H1 (cell line): ENCODE data around the gene SHANK1. TPM values are rescaled to one million over a fixed set of nuclear protein-coding genes. Genes with fewer than 3 reads are reported as not detected.

Source experiments
- CTCF ChIA-PET: fragments of 300-600 bp; sonication (Branson Sonifier 250); formaldehyde crosslinking; loops from one replicate; lab custom pipeline; 2021; ENCODE audit not compliant: partially characterized antibody; lab: Charles Lee
- POLR2A ChIA-PET: fragments of 300-600 bp; sonication (Branson Sonifier 250); formaldehyde crosslinking; loops from one replicate; lab custom pipeline; 2021; ENCODE audit warnings: inconsistent platforms; ENCODE audit not compliant: partially characterized antibody; lab: Charles Lee
- DNase-seq, 2 experiments: peaks; one replicate each; pipeline versions ENCODE4 v3.0.0 to v3.0.0-alpha.2; 2010 to 2022; ENCODE audit warnings: low spot score in 2 of 2, low read depth in 1 of 2, mixed read lengths in 1 of 2
- FAIRE-seq: peaks from 2 replicates; lab custom pipeline; 2011; peaks lifted over from hg19 to GRCh38; lab: Jason Lieb, UNC
- H2AFZ ChIP-seq: 2 replicates; pipeline ENCODE4 v1.8.1; 2012; ENCODE audit warnings: low read length, inconsistent platforms
- H2AK5ac ChIP-seq: 2 replicates; pipeline ENCODE4 v1.6.1; 2013; ENCODE audit warnings: low read depth, low read length
- H2BK120ac ChIP-seq: replicated peaks from 2 replicates; pipeline ENCODE3; 2013; ENCODE audit warnings: low read depth, low read length, inconsistent platforms
- H2BK12ac ChIP-seq: 2 replicates; pipeline ENCODE4 v1.6.1; 2013; ENCODE audit warnings: low read depth, low read length
- H2BK15ac ChIP-seq: 2 replicates; pipeline ENCODE4 v1.6.1; 2013; ENCODE audit warnings: low read length
- H2BK20ac ChIP-seq: 2 replicates; pipeline ENCODE4 v1.6.1; 2013; ENCODE audit warnings: low read length
- H2BK5ac ChIP-seq: 2 replicates; pipeline ENCODE4 v1.6.1; 2013; ENCODE audit warnings: low read depth, low read length
- H3K14ac ChIP-seq: 2 replicates; pipeline ENCODE4 v1.6.1; 2013; ENCODE audit warnings: inconsistent platforms; ENCODE audit not compliant: insufficient read length
- H3K18ac ChIP-seq: 2 replicates; pipeline ENCODE4 v1.6.1; 2013; ENCODE audit warnings: low read length; ENCODE audit errors: extremely low read depth
- H3K23ac ChIP-seq: 2 replicates; pipeline ENCODE4 v1.6.1; 2013; ENCODE audit warnings: inconsistent platforms; ENCODE audit not compliant: insufficient read length
- H3K23me2 ChIP-seq: 2 replicates; pipeline ENCODE4 v1.6.1; 2013; ENCODE audit warnings: low read depth, low read length
- H3K27ac ChIP-seq: 2 replicates; pipeline ENCODE4 v1.6.1; 2011; ENCODE audit warnings: low read depth, low read length, inconsistent platforms
- H3K27me3 ChIP-seq, 4 experiments: replicated peaks in 1 of 4; 1 replicate in 1 of 4; 2 replicates in 3 of 4; pipeline versions ENCODE4 v1.6.1 to v1.8.1; 2011 to 2013; ENCODE audit warnings: low read length in 3 of 4, mild to moderate bottlenecking in 3 of 4, inconsistent platforms in 2 of 4, mixed read lengths in 2 of 4, moderate library complexity in 1 of 4; ENCODE audit not compliant: control insufficient read depth in 3 of 4, insufficient read depth in 3 of 4; ENCODE audit errors: extremely low read depth in 1 of 4
- H3K36me3 ChIP-seq, 4 experiments: 2 replicates each; pipeline versions ENCODE4 v1.6.1 to v1.8.1; 2011 to 2013; ENCODE audit warnings: mild to moderate bottlenecking in 4 of 4, low read length in 3 of 4, moderate library complexity in 2 of 4, control low read depth in 1 of 4, inconsistent platforms in 1 of 4; ENCODE audit not compliant: insufficient read depth in 4 of 4, control insufficient read depth in 2 of 4
- H3K4ac ChIP-seq: replicated peaks from 2 replicates; pipeline ENCODE3; 2013; ENCODE audit warnings: low read length, low read depth, mixed read lengths, inconsistent platforms; ENCODE audit not compliant: insufficient read length
- H3K4me1 ChIP-seq, 4 experiments: replicated peaks in 1 of 4; 1 replicate in 1 of 4; 2 replicates in 3 of 4; pipeline versions ENCODE4 v1.6.1 to v1.8.1; 2011 to 2013; ENCODE audit warnings: low read length in 3 of 4, inconsistent platforms in 2 of 4, mixed read lengths in 1 of 4; ENCODE audit not compliant: insufficient read depth in 4 of 4, control insufficient read depth in 3 of 4
- H3K4me2 ChIP-seq, 2 experiments: 2 replicates each; pipeline versions ENCODE4 v1.6.1 to v1.8.1; 2011 to 2013; ENCODE audit warnings: low read depth in 2 of 2, low read length in 2 of 2, control low read depth in 1 of 2, inconsistent platforms in 1 of 2, mild to moderate bottlenecking in 1 of 2; ENCODE audit not compliant: insufficient read depth in 1 of 2
- H3K4me3 ChIP-seq, 4 experiments: fragments of 200-600, 300-600 bp in 1 of 4; sonication (generic), shearing (Covaris generic), sonication (Bioruptor Twin) in 1 of 4; 2 replicates each; pipeline versions ENCODE4 v1.5.1 to v1.8.1; 2011 to 2016; ENCODE audit warnings: low read length in 4 of 4, low read depth in 3 of 4, control low read depth in 2 of 4, inconsistent platforms in 2 of 4, mild to moderate bottlenecking in 2 of 4, mixed read lengths in 1 of 4, moderate library complexity in 1 of 4; ENCODE audit not compliant: insufficient read depth in 2 of 4; ENCODE audit errors: extremely low read depth in 1 of 4
- H3K56ac ChIP-seq: replicated peaks from 2 replicates; pipeline ENCODE3; 2013; ENCODE audit warnings: low read depth, mild to moderate bottlenecking, mixed read lengths, low read length, inconsistent platforms; ENCODE audit not compliant: insufficient read length
- H3K79me1 ChIP-seq: 2 replicates; pipeline ENCODE4 v1.6.1; 2013; ENCODE audit warnings: low read depth, low read length, control low read depth
- H3K79me2 ChIP-seq, 2 experiments: 2 replicates each; pipeline versions ENCODE4 v1.6.1 to v1.8.1; 2012 to 2013; ENCODE audit warnings: low read length in 2 of 2, mild to moderate bottlenecking in 2 of 2, inconsistent platforms in 1 of 2; ENCODE audit not compliant: insufficient read depth in 2 of 2, control insufficient read depth in 1 of 2
- H3K9ac ChIP-seq, 4 experiments: replicated peaks in 1 of 4; 1 replicate in 1 of 4; 2 replicates in 3 of 4; pipeline versions ENCODE4 v1.6.1 to v1.8.1; 2011 to 2013; ENCODE audit warnings: low read depth in 3 of 4, low read length in 3 of 4, control low read depth in 2 of 4, mild to moderate bottlenecking in 2 of 4, moderate library complexity in 2 of 4, inconsistent platforms in 1 of 4; ENCODE audit errors: extremely low read depth in 1 of 4
- H3K9me3 ChIP-seq, 2 experiments: 2 replicates each; pipeline versions ENCODE4 v1.6.1 to v1.8.1; 2012 to 2013; ENCODE audit warnings: mild to moderate bottlenecking in 2 of 2, moderate library complexity in 2 of 2, control low read depth in 1 of 2, inconsistent platforms in 1 of 2, low read depth in 1 of 2, low read length in 1 of 2, mixed read lengths in 1 of 2; ENCODE audit not compliant: insufficient read depth in 2 of 2
- H4K20me1 ChIP-seq, 2 experiments: replicated peaks in 1 of 2; 2 replicates each; pipeline versions ENCODE3 to v1.8.1; 2011 to 2013; ENCODE audit warnings: inconsistent platforms in 2 of 2, low read length in 2 of 2, mild to moderate bottlenecking in 1 of 2; ENCODE audit not compliant: insufficient read depth in 2 of 2, control insufficient read depth in 1 of 2
- H4K5ac ChIP-seq: 2 replicates; pipeline ENCODE4 v1.6.1; 2013; ENCODE audit warnings: low read length, low read depth, mixed read lengths, inconsistent platforms; ENCODE audit not compliant: insufficient read length
- H4K8ac ChIP-seq: 2 replicates; pipeline ENCODE4 v1.8.0; 2013; ENCODE audit warnings: mild to moderate bottlenecking, moderate library complexity, low read length, inconsistent platforms; ENCODE audit not compliant: insufficient read depth; ENCODE audit errors: extremely low read depth
- H4K91ac ChIP-seq: replicated peaks from 2 replicates; pipeline ENCODE3; 2013; ENCODE audit warnings: low read length, mixed read lengths, inconsistent platforms; ENCODE audit not compliant: insufficient read length
- CBX5 ChIP-seq: fragments of 300-800, 300-1000 bp; sonication (generic); IDR thresholded peaks from 2 replicates; pipeline ENCODE4 v1.7.1; 2016; ENCODE audit warnings: antibody characterized with exemption, low read length, low read depth
- CTBP2 ChIP-seq: IDR thresholded peaks from 2 replicates; pipeline ENCODE4 v1.7.0; 2011; ENCODE audit warnings: borderline replicate concordance, mild to moderate bottlenecking, moderate library complexity, mixed read lengths, low read length; ENCODE audit not compliant: insufficient read depth, insufficient read length
- CTCF ChIP-seq, 3 experiments: IDR thresholded peaks; 1 replicate in 2 of 3; 2 replicates in 1 of 3; pipeline versions ENCODE4 v1.5.1 to v1.6.1; 2011; ENCODE audit warnings: low read length in 3 of 3, mild to moderate bottlenecking in 3 of 3, inconsistent platforms in 2 of 3, low read depth in 1 of 3, moderate library complexity in 1 of 3; ENCODE audit not compliant: insufficient read depth in 1 of 3; ENCODE audit errors: control extremely low read depth in 1 of 3
- RFX5 ChIP-seq: IDR thresholded peaks from 2 replicates; pipeline ENCODE4 v1.6.1; 2011; ENCODE audit warnings: low read depth, low read length, improper control_type of control experiment, borderline replicate concordance
- RNF2 ChIP-seq: fragments of 200-900, 300-1000 bp; sonication (generic); IDR thresholded peaks from 2 replicates; pipeline ENCODE4 v1.7.1; 2016; ENCODE audit warnings: borderline replicate concordance, low read depth, mild to moderate bottlenecking, antibody characterized with exemption, low read length; ENCODE audit not compliant: poor library complexity, severe bottlenecking; ENCODE audit errors: missing control alignments
- SIN3A ChIP-seq, 2 experiments: IDR thresholded peaks in 1 of 2; conservative IDR thresholded peaks in 1 of 2; 2 replicates each; pipeline ENCODE4 v1.6.1; 2011 to 2012; ENCODE audit warnings: low read length in 2 of 2, improper control_type of control experiment in 1 of 2, low read depth in 1 of 2, mild to moderate bottlenecking in 1 of 2
- WGBS, 2 experiments: shearing (Covaris generic) in 1 of 2; methylation state at CpG; one replicate each; pipeline versions ENCODE4 v1.1.6 to v1.1.7; 2013 to 2015; ENCODE audit warnings: low lambda C conversion rate in 2 of 2, mixed read lengths in 2 of 2, inconsistent platforms in 1 of 2, low coverage in 1 of 2, missing lambda C conversion rate in 1 of 2; ENCODE audit not compliant: insufficient replicate concordance in 2 of 2, insufficient coverage in 1 of 2, insufficient read length in 1 of 2; ENCODE audit errors: extremely low coverage in 1 of 2, missing lambda C conversion rate in 1 of 2; 5-methylcytosine and 5-hydroxymethylcytosine counted together
- polyA plus RNA-seq, 7 experiments: library from polyadenylated mRNA; depleted of rRNA in 3 of 7; stranded (reverse) in 5 of 7; unstranded in 2 of 7; fragments of >200 nt in 5 of 7; fragments of 200-250 nt in 2 of 7; gene quantifications; 1 replicate in 5 of 7; 2 replicates in 1 of 7; 4 replicates in 1 of 7; pipeline versions ENCODE4 v1.2.1 to v1.2.3, GENCODE V29; 2011 to 2013; ENCODE audit warnings: missing spikeins in 2 of 7, mixed read lengths in 2 of 7
- total RNA-seq: library from RNA; stranded (reverse); fragmentation: NEBNext Ultra II Directional; extraction: Animal tissue kit (Norgen Biotek cat#: 25700); gene quantifications from 2 replicates; pipeline ENCODE4 v1.2.1, GENCODE V29; 2021
- TF ChIP-seq, protein P1 (sequence below): IDR thresholded peaks from 2 replicates; pipeline ENCODE4 v1.6.1; 2012; ENCODE audit warnings: low read length, inconsistent platforms

SHANK1 gene
- total and polyA plus RNA-seq, 2 of the 8 experiments (the other 6 are each of a cell fraction or from before 2014, with no cell fraction given), result 1.1 to 3.7 TPM

GRCh38 chr19:50664204-50664603 lies 55.4 kb downstream of the SHANK1 start:
- Histone ChIP-seq H2BK20ac (no peak overlapping the region), H3K56ac (no peak overlapping the region), H3K27me3 (peaks cover 26 to 31% (median 29%) of the 10 kb centered on the region in 4 experiments), H2BK120ac (no peak overlapping the region), H2BK5ac (no peak overlapping the region), H3K9ac (no peak overlapping the region), H3K4me2 (no peak overlapping the region), H3K14ac (no peak overlapping the region), H3K4me3 (no peak overlapping the region), H3K79me2 (no peaks in the 10 kb centered on the region), H3K27ac (no peak overlapping the region), H3K9me3 (0 out of 4 replicates have a peak, but pooled peaks cover 0 to 5% of the 10 kb centered on the region in 2 experiments), H2BK12ac (no peak overlapping the region), H2AK5ac (no peak overlapping the region), H4K8ac (no peak overlapping the region), H3K23ac (no peak overlapping the region), H3K79me1 (no peaks in the 10 kb centered on the region), H3K4me1 (peaks cover 0 to 10% (median 5%) of the 10 kb centered on the region in 4 experiments; a peak in 5 of 7 replicates), H2BK15ac (no peak overlapping the region), H4K5ac (no peak overlapping the region), H3K36me3 (no peaks in the 10 kb centered on the region; a peak in 1 of 8 replicates), H3K18ac (no peak overlapping the region), H2AFZ (no peak overlapping the region), H3K23me2 (peaks cover 6% of the 10 kb centered on the region; the same call in 1 of the 2 replicates), H4K20me1 (peaks cover 0 to 12% of the 10 kb centered on the region in 2 experiments), H3K4ac (no peak overlapping the region), H4K91ac (no peak overlapping the region)
- FAIRE-seq, result no peak
- 91% methylated on average over 6 of the region's 6 CpGs; no CpG with 5 or more reads in 1 of the 2 experiments for WGBS, 2 experiments
- ChIA-PET CTCF (interaction anchor here (0.6 to 2.6 kb wide), 5 partner anchors 34 to 127 kb away, joined by 3 to 14 read pairs (median 3); no protein-coding TSS in a partner anchor), POLR2A (interaction anchor here (1.2 to 1.3 kb wide), 2 partner anchors 32 to 98 kb away, joined by 3 to 4 read pairs; no protein-coding TSS in a partner anchor)
- DNase-seq, result no peak
- TF ChIP-seq RNF2 (no peak), RFX5 (no peak), CTBP2 (no peak), CTCF (IDR thresholded peaks at IDR 0.05; ENCODE audit: control extremely low read depth in 1 of 3, insufficient read depth in 1 of 3, low read depth in 1 of 3, low read length in 3 of 3) (no peak), CBX5 (no peak), SIN3A (conservative IDR thresholded peaks at IDR 0.05 in 1 of 2, IDR thresholded peaks at IDR 0.05 in 1 of 2; ENCODE audit: low read depth in 1 of 2, low read length in 2 of 2) (no peak)
- TF ChIP-seq, protein P1, sequence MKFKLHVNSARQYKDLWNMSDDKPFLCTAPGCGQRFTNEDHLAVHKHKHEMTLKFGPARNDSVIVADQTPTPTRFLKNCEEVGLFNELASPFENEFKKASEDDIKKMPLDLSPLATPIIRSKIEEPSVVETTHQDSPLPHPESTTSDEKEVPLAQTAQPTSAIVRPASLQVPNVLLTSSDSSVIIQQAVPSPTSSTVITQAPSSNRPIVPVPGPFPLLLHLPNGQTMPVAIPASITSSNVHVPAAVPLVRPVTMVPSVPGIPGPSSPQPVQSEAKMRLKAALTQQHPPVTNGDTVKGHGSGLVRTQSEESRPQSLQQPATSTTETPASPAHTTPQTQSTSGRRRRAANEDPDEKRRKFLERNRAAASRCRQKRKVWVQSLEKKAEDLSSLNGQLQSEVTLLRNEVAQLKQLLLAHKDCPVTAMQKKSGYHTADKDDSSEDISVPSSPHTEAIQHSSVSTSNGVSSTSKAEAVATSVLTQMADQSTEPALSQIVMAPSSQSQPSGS, result no peak
